Fibroblast of skin of abdomen (primary cell): ENCODE measurements around the gene MTCH1. TPM values are rescaled to one million over a fixed set of nuclear protein-coding genes. Genes with fewer than 3 reads are reported as not detected.
A peak's percentile ranks its signal among the peaks of the same experiment; 100 is the strongest.

Source experiments
- DNase-seq: peaks from one replicate; pipeline ENCODE4 v3.0.0-alpha.2; 2013
- polyA plus RNA-seq, 2 experiments: library from polyadenylated mRNA; unstranded; fragments of 120-200 nt; gene quantifications; one replicate each; pipeline ENCODE4 v1.2.1, GENCODE V29; 2013; ENCODE audit not compliant: insufficient read length in 2 of 2

MTCH1 gene
- 201 TPM for polyA plus RNA-seq (2013, experiment 1 of 2; ENCODE audit: insufficient read length)
- polyA plus RNA-seq (2013, experiment 2 of 2; ENCODE audit: insufficient read length), result 211 TPM

- DNase-seq, result peak; percentile 91
These were observed at the start of gene MTCH1 for GRCh38 chr6:36985808-36986703. Gene MTCH1 (minus strand): TSS chr6:36986196. CDS start chr6:36986173, 23 bp downstream.

- no peak for DNase-seq
These were observed 48.1 kb upstream of the MTCH1 start for GRCh38 chr6:37033819-37034795.

DNA sequence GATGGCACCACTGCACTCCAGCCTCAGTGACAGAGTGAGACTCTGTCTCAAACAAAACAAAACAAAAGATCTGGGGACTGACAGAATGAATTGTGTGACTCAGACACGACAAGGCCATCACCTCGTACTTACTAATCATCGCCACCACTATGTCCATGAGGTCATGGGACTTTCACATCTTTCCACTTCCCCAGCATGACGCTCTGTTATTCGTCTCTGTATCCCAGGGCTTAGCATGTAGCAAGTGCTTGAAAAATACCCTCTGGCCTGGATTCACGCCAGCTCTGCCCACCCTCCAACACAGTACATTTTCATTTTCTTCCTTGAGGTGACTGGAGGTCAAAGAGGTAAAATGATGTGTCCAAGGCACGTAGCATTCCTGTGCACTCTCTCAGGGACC is 47.3 kb upstream of the MTCH1 start:
- DNase-seq, result no peak

GRCh38 chr6:37032239-37032638 is 46.2 kb upstream of the MTCH1 start:
- DNase-seq, result no peak

DNA sequence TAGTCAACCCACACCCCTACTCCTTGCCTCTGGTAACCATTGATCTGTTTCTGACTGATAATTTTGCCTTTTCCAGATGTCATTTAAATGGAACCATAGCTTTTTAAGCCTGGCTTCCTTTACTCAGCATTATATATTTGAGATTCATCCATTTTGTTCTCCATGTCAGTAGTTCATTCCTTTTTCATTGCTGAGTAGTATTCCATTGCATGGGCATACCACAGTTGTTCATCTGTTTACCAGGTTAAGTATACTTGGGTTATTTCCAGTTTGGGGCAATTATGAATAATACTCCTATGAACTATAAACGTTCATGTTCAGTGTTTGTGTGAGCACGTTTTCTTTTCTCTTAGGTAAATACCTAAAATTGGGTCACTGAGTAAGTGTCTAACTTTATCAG is 44.6 kb upstream of the MTCH1 start:
- DNase-seq, result no peak

- DNase-seq, result peak; percentile 78
These were observed 43.4 kb upstream of the MTCH1 start for GRCh38 chr6:37029249-37029971.

DNA sequence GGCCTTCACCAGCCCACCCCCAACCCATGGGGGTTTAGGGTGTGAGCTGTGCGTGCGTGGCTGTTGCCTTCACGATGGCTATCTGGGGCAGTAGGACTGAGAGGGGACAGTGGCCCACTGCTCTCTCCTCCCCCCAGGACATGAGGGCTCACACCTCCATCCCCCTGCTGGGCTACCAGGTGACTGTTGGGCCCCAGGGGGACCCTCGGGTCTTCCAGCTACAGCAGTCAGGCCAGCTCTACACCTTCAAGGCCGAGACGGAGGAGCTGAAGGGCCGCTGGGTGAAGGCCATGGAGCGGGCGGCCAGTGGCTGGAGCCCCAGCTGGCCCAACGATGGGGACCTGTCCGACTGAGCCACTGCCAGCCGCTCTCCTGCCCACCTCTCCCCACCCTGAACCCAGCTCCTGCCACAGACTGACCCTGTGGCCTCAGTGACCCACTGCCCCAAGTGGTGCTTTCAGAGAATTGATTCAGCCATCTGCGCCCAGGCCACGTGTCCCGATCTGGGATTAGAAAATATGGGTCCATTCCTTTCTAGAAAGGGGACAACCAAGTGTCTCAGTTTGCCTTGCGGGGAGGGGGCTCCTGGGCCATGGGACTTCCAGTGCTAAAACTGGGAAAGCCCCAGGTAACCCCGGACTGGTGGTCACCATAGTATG is 41.9 kb upstream of the MTCH1 start:
- DNase-seq, result no peak

DNA sequence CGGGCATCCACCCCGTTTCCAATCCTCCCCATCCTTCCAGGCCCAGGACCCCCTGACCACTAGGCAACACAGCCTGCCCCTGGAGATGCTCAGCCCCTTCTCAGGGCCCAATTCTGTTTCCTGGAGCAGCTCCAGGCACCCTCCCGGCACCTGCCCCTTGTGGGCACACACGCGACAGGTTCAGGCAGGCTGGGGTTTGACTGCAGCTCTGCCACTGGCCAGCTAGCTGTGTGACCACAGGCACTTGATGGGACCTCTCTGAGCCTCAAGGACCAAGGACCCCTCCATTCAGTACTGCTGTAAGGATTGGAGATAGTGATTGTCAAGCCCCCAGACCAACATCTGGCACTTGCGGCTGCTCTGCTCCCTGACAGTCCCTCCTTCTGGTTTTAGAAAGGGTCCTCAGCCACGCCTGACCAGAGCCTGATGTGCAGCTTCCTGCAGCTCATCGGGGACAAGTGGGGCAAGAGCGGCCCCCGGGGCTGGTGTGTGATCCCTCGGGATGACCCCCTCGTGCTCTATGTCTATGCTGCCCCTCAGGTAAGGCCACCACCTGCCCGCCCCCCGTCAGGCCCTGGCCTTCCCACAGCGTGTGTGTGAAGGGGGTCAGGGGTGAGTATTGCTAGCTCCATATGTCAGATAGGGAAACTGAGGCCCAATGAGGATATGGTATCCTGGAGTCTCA is 41.2 kb upstream of the MTCH1 start:
- no peak for DNase-seq

DNA sequence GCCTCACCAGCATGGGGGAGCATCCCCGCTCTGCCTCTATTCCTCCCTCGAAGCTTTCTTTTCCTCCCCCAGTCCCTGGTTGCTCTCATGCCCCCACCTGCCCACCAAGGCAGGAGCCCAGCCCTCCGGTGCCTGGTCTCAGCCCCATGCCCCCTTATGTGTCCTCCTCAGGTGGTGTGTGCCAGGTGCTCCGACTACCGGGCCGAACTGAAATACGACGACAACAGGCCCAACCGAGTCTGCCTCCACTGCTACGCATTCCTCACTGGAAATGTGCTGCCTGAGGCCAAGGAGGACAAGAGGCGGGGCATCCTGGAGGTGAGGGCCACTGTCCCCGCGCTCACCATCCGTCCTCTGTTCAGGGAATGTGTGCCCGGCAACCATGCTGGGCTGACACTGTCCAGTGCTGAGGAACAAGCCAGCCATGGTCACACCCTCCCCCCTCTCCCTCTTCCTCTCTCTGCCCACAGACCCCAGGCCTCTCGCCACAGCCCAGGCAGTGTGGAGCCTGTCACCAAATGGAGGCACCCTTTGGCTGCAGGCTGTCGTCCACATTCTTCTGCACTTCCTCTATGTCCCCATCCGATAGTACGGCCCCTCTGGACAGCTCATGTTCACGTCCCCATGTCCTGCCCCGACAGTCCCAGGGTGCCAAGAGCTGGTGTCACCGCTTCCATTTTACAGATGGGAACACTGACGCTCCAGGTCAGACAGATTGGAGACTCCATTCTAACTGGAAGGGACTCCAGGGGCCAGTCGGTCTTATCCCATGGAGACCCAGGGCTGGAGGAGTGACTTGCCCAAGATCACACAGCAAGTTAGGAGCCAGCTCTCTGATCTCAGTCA is 39.8 kb upstream of the MTCH1 start:
- no peak for DNase-seq

DNA sequence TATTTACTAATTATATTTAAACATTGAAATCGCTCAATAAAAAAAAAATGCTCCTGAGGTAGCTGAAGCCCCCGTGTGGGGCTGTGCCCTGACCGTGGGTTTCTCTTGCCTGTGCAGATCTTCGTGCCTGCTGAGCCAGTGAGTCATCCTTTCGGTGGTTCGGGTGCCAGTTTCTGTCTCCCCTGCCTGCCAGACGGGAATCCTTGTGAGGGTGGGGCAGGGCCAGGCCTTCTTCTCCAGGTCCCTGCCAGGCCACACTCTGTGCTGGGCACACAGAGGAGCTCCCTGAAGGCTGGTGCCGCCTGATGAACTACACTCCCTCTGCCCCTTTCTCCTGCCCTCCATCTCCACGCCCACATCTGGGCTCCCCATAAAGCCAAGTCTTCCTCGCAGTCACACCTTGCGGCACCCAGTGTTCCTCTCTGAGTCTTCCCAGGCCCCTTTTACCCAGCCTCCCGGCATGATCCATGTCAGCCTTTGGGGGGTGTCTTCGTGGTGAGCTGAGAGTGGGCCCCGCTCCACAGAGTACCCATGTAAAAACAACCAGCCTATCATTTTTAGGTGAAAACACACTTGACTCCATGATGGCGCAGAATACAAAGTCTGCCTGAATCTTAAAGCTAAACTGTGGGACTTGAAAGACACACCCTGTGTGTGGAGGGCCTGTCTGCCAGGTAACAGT is 38.8 kb upstream of the MTCH1 start:
- DNase-seq, result peak; percentile 14

DNA sequence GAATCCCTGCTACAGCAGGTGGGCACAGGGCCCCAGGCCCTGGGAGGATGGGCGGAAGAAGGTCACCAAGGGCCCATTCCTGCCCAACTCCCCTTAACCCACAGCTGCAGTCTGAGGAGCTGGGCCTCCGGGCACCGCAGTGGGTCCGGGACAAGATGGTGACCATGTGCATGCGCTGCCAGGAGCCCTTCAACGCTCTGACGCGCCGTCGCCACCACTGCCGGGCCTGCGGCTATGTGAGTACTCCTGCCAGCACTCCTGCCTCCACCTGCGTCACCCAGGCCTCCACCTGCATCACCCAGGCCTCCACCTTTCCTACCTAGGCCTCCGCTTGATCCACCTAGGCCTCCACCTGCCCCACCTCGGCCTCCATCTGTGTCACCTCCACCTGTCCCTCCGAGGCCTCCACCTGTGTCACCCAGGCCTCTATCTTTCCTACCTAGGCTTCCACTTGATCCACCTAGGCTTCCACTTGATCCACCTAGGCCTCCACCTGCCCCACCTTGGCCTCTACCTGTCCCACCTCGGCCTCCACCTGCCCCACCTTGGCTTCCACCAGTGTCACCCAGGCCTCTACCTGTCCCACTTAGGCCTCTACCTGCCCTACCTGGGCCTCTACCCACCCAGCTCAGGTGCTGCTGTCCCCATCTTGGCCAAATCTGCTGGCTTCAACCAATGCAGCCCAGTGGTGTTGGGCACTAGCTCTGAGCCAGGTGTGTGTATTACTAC is 36.3 kb upstream of the MTCH1 start:
- no peak for DNase-seq

GRCh38 chr6:37021356-37022129 is 35.5 kb upstream of the MTCH1 start:
- DNase-seq, result peak; percentile 46

DNA sequence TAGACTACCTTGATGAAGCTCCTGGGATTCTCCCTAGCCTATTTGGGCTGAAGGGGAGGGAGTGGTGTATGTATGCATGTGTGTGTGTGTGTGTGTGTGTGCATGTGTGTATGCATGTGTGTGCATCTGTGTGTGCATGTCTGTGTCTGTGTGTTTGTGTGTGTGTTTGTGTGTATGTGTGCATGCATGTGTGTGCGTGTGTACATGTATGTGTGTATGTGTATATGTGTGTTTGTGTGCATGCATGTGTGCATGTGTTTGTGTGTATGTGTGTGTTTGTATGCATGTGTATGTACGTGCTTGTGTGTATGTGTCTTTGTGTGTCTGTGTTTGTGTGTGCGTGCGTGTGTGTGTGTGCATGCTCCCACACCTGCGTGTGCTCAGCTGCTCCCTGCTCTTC is 34.8 kb upstream of the MTCH1 start:
- no peak for DNase-seq

DNA sequence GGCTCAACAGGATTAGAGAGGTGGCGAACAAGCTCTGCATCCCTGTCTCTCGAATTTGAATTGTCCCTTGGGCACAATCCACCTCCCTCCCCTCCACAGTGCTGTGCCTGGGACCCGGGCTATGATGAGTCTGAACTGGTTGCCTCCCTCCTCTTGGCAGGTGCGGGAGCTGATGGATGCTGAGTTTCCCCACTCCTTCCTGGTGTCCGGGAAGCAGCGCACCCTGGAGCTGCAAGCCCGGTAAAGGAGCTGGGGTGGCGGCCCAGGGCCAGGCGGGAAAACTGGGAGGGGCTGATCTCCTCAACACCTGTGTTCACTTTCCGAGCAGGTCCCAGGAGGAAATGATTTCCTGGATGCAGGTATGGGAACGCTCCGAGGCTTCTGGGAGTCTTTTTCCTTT is 34.4 kb upstream of the MTCH1 start:
- DNase-seq, result no peak

DNA sequence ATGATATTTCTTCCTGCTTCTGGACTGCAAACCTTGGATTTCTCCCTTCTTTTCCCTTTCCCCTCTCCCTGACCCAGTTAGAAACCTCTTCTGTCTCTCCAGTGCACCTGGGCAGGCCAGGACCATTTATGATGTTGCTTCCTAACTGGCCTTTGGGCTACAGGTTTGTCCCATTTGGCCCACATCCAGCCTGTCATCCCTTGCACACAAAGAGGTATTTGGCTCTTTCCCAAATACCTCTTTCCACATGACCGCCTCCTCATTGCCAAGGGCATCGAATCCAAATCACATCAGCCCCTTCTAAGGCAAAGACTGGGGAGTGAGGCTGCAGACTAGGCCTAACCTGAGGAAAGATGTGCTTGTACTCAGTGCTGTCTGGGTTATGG is 33.1 kb upstream of the MTCH1 start:
- DNase-seq, result no peak

- DNase-seq, result peak; percentile 84
These were observed 32.4 kb upstream of the MTCH1 start for GRCh38 chr6:37018198-37019064.

DNA sequence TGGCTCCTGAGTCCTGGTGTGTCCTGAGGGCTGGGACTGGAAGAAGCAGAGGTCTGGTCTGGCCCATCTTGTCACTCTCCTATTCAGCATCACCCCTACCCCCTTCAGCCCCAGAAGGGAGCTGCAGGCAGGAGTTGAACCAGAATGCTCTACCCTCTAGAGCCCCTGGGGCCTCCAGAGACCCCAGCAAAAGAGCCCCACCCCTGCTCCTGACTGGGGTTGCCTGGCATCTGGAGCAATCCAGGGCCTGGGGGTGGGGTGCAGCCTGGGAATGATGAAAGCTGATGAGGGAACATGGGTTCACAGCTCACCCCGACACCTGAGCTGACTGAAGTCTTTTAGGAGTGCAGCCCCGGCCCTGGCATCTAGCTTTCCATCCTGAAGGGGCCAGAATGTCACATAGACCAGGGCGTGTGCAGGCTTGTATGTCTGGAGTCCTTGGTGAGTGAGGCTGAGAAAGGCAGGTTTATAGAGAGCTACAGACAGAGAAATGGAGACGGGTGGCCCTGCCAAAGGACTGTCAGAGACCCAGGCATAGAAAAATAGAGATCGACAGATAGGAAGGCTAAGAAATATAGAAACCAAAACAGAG is 31.7 kb upstream of the MTCH1 start:
- DNase-seq, result no peak
